Ascending aorta (tissue), 2 donors: ENCODE measurements around the gene GUCY2F. TPM values are rescaled to one million over a fixed set of nuclear protein-coding genes. Genes with fewer than 3 reads are reported as not detected.

Experiments used
- DNase-seq, 2 donors: peaks; one replicate each; pipeline ENCODE4 v3.0.0-alpha.2; 2019; ENCODE audit warnings: low spot score in 2 of 2
- H3K27ac ChIP-seq, 2 donors: fragments of 200-600 bp; sonication (generic); one replicate each; pipeline ENCODE4 v1.5.1; 2016 to 2017; ENCODE audit warnings: mild to moderate bottlenecking in 1 of 2
- H3K27me3 ChIP-seq: fragments of 200-600 bp; sonication (generic); one replicate; pipeline ENCODE4 v1.5.1; 2017
- H3K36me3 ChIP-seq, 2 donors: fragments of 200-600 bp; sonication (generic); one replicate each; pipeline ENCODE4 v1.5.1; 2016
- H3K4me1 ChIP-seq, 2 donors: fragments of 200-600 bp; sonication (generic); one replicate each; pipeline ENCODE4 v1.5.1; 2016 to 2017; ENCODE audit warnings: mild to moderate bottlenecking in 1 of 2
- H3K4me3 ChIP-seq, 2 donors: fragments of 200-600 bp; sonication (generic); one replicate each; pipeline ENCODE4 v1.5.1; 2016 to 2017; ENCODE audit warnings: mild to moderate bottlenecking in 1 of 2
- H3K9me3 ChIP-seq, 2 donors: fragments of 200-600 bp; sonication (generic); one replicate each; pipeline ENCODE4 v1.5.1; 2016
- CTCF ChIP-seq, 3 experiments: fragments of 200-600 bp in 2 of 3; fragments of 450-650 bp in 1 of 3; sonication (generic) in 2 of 3; IDR thresholded peaks; one replicate each; pipeline ENCODE4 v1.5.1; 2016 to 2019; ENCODE audit warnings: antibody characterized with exemption in 3 of 3, mild to moderate bottlenecking in 1 of 3, moderate library complexity in 1 of 3
- intact Hi-C: fragments of 100-400 bp; cut with DNase I; formaldehyde crosslinking; loops from one replicate; pipeline ENCODE4 v1.15.1; 2023
- total RNA-seq: library from RNA; depleted of rRNA; stranded (reverse); fragments of >200 nt; gene quantifications from one replicate; pipeline ENCODE4 v1.1.0, GENCODE V29; 2016

GUCY2F gene
- not detected for total RNA-seq

GRCh38 chrX:109481986-109482385 lies at the start of gene GUCY2F:
Gene GUCY2F (minus strand): TSS chrX:109482086. CDS start chrX:109475936, 6,150 bp downstream.
- no peaks in the 10 kb centered on the region for H3K27me3 ChIP-seq
- TF ChIP-seq CTCF (IDR thresholded peaks at IDR 0.05) = no peak
- H3K9me3 ChIP-seq = no peaks in the 10 kb centered on the region
- no peak within 1 kb of the TSS for H3K27ac ChIP-seq
- H3K4me1 ChIP-seq = no peaks in the 10 kb centered on the region
- intact Hi-C loops = no loop called here
- H3K36me3 ChIP-seq = no peaks in the 10 kb centered on the region
- no peak within 1 kb of the TSS for H3K4me3 ChIP-seq
- DNase-seq = no peak

DNA sequence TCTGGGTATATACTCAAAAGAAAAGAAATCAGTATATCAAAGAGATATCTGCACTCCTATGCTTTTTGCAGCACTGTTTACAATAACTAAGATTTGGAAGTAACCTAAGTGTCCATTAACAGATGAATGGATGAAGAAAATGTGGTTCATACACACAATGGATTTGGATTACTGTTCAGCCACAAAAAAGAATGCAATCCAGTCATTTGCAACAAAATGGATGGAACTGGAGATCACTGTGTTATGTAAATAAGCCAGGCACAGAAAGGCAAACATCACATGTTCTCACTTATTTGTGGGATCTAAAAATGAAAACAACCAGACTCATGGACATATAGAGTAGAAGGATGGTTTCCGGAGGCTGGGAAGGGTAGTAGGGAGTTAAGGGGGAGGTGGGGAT lies 37.1 kb upstream of the GUCY2F start:
- no peaks in the 10 kb centered on the region for H3K27me3 ChIP-seq
- H3K27ac ChIP-seq = no peak overlapping the region
- H3K9me3 ChIP-seq = no peaks in the 10 kb centered on the region
- no peaks in the 10 kb centered on the region for H3K36me3 ChIP-seq
- intact Hi-C loops = no loop called here
- TF ChIP-seq CTCF (IDR thresholded peaks at IDR 0.05) = no peak
- H3K4me3 ChIP-seq = no peak overlapping the region
- no peaks in the 10 kb centered on the region for H3K4me1 ChIP-seq
- DNase-seq = no peak

DNA sequence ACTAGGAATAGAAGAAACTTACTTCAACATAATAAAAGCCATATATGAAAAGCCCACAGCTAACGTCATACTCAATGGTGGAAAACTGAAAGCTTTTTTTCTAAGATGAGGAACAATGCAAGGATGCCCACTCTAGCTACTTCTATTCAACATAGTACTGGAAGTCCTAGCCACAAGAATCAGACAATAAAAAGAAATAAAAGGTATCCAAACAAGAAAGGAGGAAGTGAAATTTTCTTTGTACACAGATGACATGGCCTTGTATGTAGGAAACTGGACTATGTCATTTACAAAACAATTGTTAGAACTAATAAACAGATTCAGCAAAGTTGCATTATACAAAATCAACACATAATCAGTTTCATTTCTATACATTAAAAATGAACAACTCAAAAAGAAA lies 29.2 kb upstream of the GUCY2F start:
- intact Hi-C loops = no loop called here
- Histone ChIP-seq H3K4me3 (no peak overlapping the region), H3K9me3 (no peaks in the 10 kb centered on the region), H3K27me3 (no peaks in the 10 kb centered on the region), H3K4me1 (no peaks in the 10 kb centered on the region), H3K36me3 (no peaks in the 10 kb centered on the region), H3K27ac (no peak overlapping the region)
- no peak for DNase-seq
- no peak for TF ChIP-seq CTCF (IDR thresholded peaks at IDR 0.05)

- no peaks in the 10 kb centered on the region for H3K36me3 ChIP-seq
- no peak for DNase-seq
- H3K4me1 ChIP-seq = no peaks in the 10 kb centered on the region
- no peak overlapping the region for H3K4me3 ChIP-seq
- intact Hi-C loops = no loop called here
- H3K27ac ChIP-seq = no peak overlapping the region
- H3K9me3 ChIP-seq = no peaks in the 10 kb centered on the region
- TF ChIP-seq CTCF (IDR thresholded peaks at IDR 0.05) = no peak
- no peaks in the 10 kb centered on the region for H3K27me3 ChIP-seq
Measured at GRCh38 chrX:109508915-109509314, 27.0 kb upstream of the GUCY2F start.

GRCh38 chrX:109501176-109501575 lies 19.3 kb upstream of the GUCY2F start:
- H3K27ac ChIP-seq = no peak overlapping the region
- no peaks in the 10 kb centered on the region for H3K9me3 ChIP-seq
- no peaks in the 10 kb centered on the region for H3K36me3 ChIP-seq
- no peak overlapping the region for H3K4me3 ChIP-seq
- intact Hi-C loops = no loop called here
- H3K27me3 ChIP-seq = no peaks in the 10 kb centered on the region
- H3K4me1 ChIP-seq = no peaks in the 10 kb centered on the region
- no peak for DNase-seq
- TF ChIP-seq CTCF (IDR thresholded peaks at IDR 0.05) = no peak

GRCh38 chrX:109498434-109498833 lies 16.5 kb upstream of the GUCY2F start:
- Histone ChIP-seq H3K4me1 (no peaks in the 10 kb centered on the region), H3K27ac (no peak overlapping the region), H3K27me3 (no peaks in the 10 kb centered on the region), H3K36me3 (no peaks in the 10 kb centered on the region), H3K9me3 (no peaks in the 10 kb centered on the region), H3K4me3 (no peak overlapping the region)
- intact Hi-C loops = no loop called here
- DNase-seq = no peak
- TF ChIP-seq CTCF (IDR thresholded peaks at IDR 0.05) = no peak
